Sigmoid colon (tissue), 4 donors: ENCODE measurements around the gene USP12.

Source experiments
- CTCF ChIP-seq, 4 experiments: fragments of 450-650 bp in 3 of 4; fragments of 200-600 bp in 1 of 4; IDR thresholded peaks; one replicate each; pipeline ENCODE4 v1.5.1; 2016 to 2019; ENCODE audit warnings: antibody characterized with exemption in 4 of 4, mild to moderate bottlenecking in 3 of 4, moderate library complexity in 2 of 4
- EP300 ChIP-seq, 4 donors: sonication (generic); formaldehyde crosslinking; IDR thresholded peaks; one replicate each; pipeline ENCODE4 v1.6.1; 2017; ENCODE audit warnings: antibody characterized with exemption in 4 of 4
- POLR2A ChIP-seq, 2 donors: fragments of 450-650 bp; IDR thresholded peaks; one replicate each; pipeline ENCODE4 v1.6.1; 2016; ENCODE audit warnings: antibody characterized with exemption in 2 of 2, mild to moderate bottlenecking in 2 of 2, moderate library complexity in 2 of 2

GRCh38 chr13:27166313-27166712, 5.3 kb downstream of the USP12 start:
- TF ChIP-seq CTCF (IDR thresholded peaks at IDR 0.05) (no peak), POLR2A (IDR thresholded peaks at IDR 0.05) (no peak), EP300 (IDR thresholded peaks at IDR 0.05) (no peak)
